Brain microvascular endothelial cell (primary cell): Measurements from ENCODE around the gene RANGAP1.

Experiments used
- DNase-seq: peaks from one replicate; pipeline ENCODE4 v3.0.0-alpha.2; 2020
- H3K27ac ChIP-seq: fragments of 250-450 bp; sonication (Bioruptor Pico); 2 replicates; pipeline ENCODE4 v1.5.1; 2020; ENCODE audit warnings: mild to moderate bottlenecking, moderate library complexity
- H3K27me3 ChIP-seq: fragments of 250-450 bp; sonication (Bioruptor Pico); replicated peaks from 2 replicates; pipeline ENCODE4 v1.5.1; 2020; ENCODE audit warnings: mild to moderate bottlenecking
- H3K36me3 ChIP-seq: fragments of 250-450 bp; sonication (Bioruptor Pico); replicated peaks from 2 replicates; pipeline ENCODE4 v1.5.1; 2020; ENCODE audit warnings: mild to moderate bottlenecking
- H3K4me3 ChIP-seq: 2 replicates; pipeline ENCODE4 v1.5.1; 2011; ENCODE audit warnings: low read depth, mild to moderate bottlenecking, control low read depth, low read length, moderate library complexity
- CTCF ChIP-seq: IDR thresholded peaks from 2 replicates; pipeline ENCODE4 v1.5.1; 2011; ENCODE audit warnings: low read depth, mild to moderate bottlenecking, moderate library complexity, low read length, control low read depth, inconsistent platforms; ENCODE audit errors: missing control alignments
- in situ Hi-C: cut with HindIII; loops from 2 replicates; pipeline ENCODE4 v1.10.0; 2017; ENCODE audit warnings: low sequenced_read_pairs, low pct_ligation_motif_present

Gene RANGAP1

DNA sequence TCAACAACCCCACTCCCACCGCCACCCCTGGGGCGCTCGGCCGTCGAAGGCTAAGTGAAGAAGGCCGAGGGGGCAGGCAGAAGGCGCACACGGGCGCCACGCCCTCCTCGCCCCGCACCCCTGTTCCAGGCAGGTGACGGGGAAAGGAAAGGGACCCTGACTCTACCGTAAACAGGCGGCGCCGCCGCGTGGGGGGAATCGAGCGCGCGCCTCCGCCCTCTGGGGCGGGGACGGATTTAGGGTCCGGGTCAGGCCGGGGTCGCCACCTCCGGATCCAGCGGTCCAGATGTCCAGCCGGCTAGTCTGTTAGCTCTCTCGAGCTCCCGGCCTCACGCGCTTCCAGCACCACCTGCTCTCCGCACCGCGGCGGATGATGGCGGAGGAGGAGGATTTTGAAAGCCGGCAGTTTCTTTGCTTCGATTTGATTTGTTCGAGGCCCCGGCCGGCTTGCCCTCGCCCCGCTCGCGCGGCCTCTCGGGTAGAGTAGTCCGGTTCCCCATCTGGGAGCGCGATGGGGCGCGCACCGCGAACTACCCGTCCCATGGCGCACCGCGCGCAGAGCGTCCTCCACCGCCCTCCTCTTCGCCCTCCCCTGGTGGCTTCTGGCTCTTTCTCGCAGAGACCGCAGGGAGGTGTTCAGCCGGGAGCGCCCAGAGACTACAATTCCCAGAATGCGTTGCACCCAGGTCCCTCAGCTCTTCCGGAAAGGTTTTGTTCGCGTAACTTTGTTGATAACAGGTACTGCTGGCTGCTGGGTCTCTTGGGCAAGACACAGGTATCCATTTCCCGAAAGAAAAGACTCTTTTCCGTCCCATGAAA is at the start of gene RANGAP1:
Gene RANGAP1, minus strand, starts transcription at position 368 of the 819 bp plus-strand sequence. CDS start 5,143 bp downstream, outside the sequence.
- peak within 1 kb of the TSS; percentile 90 for H3K27ac ChIP-seq
- DNase-seq, result peak; percentile 98
- in situ Hi-C loops, result no loop called here
- no peaks in the 10 kb centered on the region for H3K27me3 ChIP-seq
- TF ChIP-seq CTCF, result peak; percentile 30
- peak within 1 kb of the TSS; percentile 85 for H3K4me3 ChIP-seq
- peaks cover 26% of the 10 kb centered on the region for H3K36me3 ChIP-seq

GRCh38 chr22:41334951-41335635 is 49.1 kb upstream of the RANGAP1 start:
- no peak for DNase-seq
- H3K27ac ChIP-seq, result no peak overlapping the region
- H3K36me3 ChIP-seq, result peaks cover 31% of the 10 kb centered on the region
- no peak for TF ChIP-seq CTCF
- no peaks in the 10 kb centered on the region for H3K27me3 ChIP-seq
- in situ Hi-C loops, result no loop called here
- no peak overlapping the region for H3K4me3 ChIP-seq

DNA sequence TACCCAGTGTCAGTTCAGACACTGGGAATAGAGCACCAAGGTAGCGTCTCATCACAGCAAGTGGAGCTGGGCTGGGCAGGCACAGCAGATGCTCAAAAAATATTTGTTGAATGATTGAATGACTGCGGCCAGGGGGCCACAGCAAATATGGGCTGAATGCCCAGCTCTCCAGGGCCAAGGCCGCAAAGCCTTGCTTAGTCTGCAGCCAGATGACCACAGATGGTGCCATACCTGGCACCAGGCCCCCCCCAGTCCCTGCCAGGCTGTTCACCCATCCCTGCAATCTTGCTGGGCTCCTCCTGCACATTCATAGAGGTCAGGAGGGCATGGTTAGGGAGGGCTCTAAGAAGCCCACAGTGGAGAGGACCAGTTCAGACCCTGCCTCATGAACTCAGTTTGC is 48.2 kb upstream of the RANGAP1 start:
- peaks cover 35% of the 10 kb centered on the region for H3K36me3 ChIP-seq
- H3K4me3 ChIP-seq, result no peak overlapping the region
- no peak for DNase-seq
- no peak for TF ChIP-seq CTCF
- in situ Hi-C loops, result no loop called here
- H3K27ac ChIP-seq, result no peak overlapping the region
- no peaks in the 10 kb centered on the region for H3K27me3 ChIP-seq

GRCh38 chr22:41333806-41334205 is 47.8 kb upstream of the RANGAP1 start:
- H3K4me3 ChIP-seq, result no peak overlapping the region
- in situ Hi-C loops, result no loop called here
- DNase-seq, result no peak
- no peaks in the 10 kb centered on the region for H3K27me3 ChIP-seq
- H3K36me3 ChIP-seq, result peaks cover 35% of the 10 kb centered on the region
- H3K27ac ChIP-seq, result no peak overlapping the region
- TF ChIP-seq CTCF, result no peak

- no peak for TF ChIP-seq CTCF
- H3K4me3 ChIP-seq, result no peak overlapping the region
- H3K27ac ChIP-seq, result no peak overlapping the region
- H3K36me3 ChIP-seq, result peaks cover 48% of the 10 kb centered on the region
- H3K27me3 ChIP-seq, result no peaks in the 10 kb centered on the region
- no peak for DNase-seq
- in situ Hi-C loops, result no loop called here
Observed at GRCh38 chr22:41332217-41332939, 46.4 kb upstream of the RANGAP1 start.
